Measurements from ENCODE around the gene CAPN2. TPM values are rescaled to one million over a fixed set of nuclear protein-coding genes. Genes with fewer than 3 reads are reported as not detected.

Gene CAPN2
- polyA plus RNA-seq (2013, experiment 1 of 2; ENCODE audit: insufficient read length): 336 TPM
- 330 TPM for polyA plus RNA-seq (2013, experiment 2 of 2; ENCODE audit: insufficient read length)

DNA sequence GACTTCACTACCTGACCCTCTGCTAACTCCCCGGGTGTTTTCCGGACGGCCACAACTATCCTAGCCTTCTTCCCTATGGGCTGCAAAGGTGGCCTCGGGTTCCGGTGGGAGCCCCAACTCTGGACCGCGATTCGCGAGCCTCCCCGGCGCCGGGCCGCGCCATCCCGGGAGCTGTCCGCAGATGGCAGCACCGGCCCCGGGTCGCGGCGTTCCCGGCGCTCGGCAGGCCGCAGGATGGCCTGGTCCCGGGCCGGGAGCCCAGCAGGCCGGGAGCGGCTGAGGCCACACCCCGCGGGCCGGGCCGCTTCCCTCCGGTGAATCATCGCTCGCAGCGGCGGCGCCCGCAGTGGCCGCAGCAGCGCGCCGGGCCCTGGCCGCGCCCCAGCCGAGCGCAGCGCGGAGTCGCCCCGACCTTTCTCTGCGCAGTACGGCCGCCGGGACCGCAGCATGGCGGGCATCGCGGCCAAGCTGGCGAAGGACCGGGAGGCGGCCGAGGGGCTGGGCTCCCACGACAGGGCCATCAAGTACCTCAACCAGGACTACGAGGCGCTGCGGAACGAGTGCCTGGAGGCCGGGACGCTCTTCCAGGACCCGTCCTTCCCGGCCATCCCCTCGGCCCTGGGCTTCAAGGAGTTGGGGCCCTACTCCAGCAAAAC lies at the start of gene CAPN2:
Gene CAPN2 (plus strand): TSS at position 346 of the 656 bp plus-strand sequence. CDS start 102 bp downstream, at position 448.
- peak; percentile 89 for DNase-seq

DNA sequence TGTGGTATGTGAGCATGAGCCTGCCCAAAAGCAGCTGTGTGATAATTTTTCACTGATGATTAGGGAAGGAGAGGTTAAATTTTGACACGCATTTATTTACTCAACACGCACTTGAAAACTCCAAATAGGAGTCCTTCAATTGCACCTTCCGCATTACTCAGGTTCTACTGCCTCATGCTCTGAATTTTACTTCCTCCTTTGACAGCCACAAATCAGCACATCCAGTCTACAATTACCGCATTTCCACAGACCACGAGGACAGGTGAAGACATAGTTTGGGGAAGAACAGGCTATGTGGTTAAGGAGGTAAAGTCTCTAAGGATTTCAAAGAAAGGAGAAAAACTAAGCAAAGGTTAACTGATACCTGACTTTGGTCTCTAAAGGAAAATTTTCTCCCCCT lies 49.4 kb upstream of the CAPN2 start:
- DNase-seq: no peak

DNA sequence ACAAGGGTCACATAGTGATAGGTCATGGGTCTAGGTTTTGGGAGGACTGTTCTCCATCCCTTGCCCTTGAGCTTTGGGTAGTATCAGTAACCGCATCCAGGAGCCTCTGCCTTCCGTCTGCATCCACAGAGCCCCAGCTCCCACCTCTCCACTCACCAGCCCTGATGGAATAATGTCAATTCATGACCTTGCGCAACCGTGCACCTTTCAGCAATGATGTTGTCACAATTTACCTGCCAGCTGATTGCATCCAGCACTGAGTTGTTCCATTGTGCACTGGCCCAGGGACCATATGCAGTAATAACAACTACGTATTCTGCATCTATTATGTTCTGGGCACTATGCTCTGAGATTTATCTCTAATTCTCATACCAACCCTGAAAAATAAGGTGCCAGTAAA lies 48.2 kb upstream of the CAPN2 start:
- DNase-seq: no peak

DNA sequence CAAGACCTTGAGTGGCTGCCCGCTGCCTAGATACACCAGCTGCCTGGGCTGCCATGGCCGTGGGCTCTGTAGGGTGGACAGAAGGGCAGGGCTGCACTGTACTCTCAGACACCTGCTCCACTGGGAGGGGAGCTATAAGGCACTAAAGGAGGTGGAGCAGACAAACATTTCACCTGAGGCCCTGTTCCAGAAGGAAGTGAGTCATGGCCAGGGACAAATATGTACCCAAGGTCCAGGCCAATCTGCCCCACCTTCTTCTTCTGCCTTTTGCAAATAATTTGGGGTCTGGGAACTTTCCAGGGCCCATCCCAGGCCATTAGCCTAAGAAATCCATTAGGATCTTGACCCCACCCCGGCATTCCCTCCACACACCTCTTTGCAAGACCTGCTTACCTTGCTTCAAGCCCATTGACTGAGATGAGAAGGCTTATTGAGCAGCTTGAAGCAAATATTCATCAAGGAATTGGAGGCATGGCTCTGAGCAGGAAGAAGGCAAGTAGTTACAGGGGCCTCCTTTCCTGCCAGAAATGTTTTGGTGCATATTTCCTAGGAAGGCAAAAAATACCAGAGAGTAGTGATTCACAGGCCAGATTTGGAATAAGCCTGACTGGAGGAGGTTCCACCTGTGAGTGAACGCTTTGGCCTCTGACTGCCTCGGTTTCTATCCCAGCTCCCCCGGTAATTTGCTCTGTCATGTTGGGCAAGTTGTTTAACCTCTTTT lies 46.6 kb upstream of the CAPN2 start, which contains the start of gene CAPN8:
Gene CAPN8 (minus strand): TSS at position 110 of the 721 bp plus-strand sequence. CDS start 55 bp downstream, at position 55.
- DNase-seq: no peak

DNA sequence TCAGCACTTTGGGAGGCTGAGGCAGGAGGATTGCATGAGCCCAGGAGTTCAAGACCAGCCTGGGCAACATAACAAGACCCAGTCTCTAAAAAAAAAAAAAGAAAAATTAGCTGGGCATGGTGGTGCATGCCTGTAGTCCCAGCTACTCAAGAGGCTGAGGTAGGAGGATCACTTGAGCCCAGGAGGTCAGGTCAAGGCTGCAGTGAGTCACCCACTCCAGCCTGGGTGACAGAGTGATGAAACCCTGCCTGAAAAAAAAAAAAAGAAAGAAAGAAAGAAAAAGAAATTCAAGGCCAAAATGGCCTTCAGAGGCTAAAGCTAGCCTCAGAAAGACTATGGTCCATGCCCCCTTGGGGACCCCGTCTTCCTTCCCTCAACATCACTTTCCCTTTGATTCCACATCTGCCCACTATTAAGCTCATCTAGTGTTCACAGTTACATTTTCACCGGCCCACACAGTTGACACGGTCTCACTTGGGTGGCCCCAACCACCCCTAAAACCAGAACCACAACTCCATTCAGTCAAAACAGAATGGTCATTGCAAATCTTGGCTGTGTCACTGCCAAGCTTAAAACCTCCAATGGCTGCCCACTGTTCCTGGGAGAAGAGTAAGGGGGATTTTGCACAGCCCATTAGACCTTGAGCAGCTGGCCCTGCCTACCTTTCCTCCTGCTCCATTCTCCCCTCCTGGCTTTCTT lies 44.7 kb upstream of the CAPN2 start:
- DNase-seq: no peak

DNA sequence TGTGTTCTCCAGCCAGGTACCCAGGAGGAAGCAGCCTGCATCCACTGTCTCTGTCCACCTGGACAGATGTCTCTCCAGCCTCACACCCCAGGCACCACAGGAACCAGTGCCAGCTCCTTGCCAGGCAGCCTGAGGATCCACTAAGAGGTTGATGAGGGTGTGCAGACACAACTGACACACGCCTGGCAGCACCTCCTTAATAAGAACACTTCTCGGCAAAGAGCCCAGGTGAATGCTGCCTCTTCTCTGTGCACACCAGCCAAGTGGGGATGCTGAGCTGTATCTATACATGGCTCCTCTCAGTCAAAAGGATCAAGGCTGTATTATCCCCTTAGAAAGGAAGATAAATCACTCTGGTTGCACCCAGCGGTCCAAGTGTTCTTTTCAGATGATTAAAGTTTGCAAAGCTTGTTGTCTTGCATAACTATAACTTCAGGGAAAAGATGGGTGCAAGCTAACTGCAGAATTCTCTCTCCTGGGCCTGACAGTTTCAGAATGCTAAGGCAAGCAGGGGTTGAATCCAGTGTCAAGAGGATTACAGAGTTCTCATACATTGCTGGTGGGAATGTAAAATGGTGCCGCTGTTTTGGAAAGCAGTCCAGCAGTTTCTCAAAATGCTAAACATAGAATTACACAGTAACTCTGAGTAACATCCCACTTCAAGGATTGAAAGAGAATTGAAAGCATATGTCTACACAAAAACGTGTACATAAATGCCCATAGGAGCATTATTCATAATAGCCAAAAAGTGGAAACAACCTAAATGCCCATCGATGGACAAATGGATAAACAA lies 43.1 kb upstream of the CAPN2 start:
- no peak for DNase-seq

DNA sequence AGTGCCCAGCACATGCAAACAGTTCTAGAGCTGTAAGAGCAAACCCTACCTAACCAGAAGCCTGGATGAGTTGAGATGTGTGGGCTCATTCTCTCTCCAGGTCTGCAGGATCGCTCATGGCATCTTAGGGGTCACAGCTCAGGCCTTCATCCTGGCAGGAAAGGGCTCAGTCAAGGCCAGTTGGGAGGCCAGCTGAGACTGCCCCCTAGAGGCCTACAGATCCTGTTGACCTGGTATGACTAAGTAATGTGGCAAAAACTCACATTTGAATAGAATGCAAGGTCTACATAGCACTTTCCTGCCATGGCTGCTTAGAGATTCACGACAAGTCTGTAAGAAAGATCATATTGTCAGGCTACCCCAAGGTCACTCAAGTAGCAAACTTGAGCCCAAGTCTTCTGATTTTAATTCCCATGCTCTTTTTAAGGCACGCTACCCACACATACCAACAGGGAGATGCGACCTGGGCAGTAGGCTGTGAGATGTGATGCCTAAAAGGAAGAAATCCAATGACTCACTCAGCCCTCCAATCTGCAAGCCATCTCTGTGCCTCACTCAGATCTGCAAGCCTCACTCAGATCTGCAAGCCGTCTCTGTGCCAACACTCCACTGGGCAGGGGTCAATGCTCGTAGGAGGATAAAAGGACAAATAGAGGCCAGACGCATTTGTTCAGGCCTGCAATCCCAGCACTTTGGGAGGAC lies 41.7 kb upstream of the CAPN2 start:
- peak; percentile 44 for DNase-seq

DNA sequence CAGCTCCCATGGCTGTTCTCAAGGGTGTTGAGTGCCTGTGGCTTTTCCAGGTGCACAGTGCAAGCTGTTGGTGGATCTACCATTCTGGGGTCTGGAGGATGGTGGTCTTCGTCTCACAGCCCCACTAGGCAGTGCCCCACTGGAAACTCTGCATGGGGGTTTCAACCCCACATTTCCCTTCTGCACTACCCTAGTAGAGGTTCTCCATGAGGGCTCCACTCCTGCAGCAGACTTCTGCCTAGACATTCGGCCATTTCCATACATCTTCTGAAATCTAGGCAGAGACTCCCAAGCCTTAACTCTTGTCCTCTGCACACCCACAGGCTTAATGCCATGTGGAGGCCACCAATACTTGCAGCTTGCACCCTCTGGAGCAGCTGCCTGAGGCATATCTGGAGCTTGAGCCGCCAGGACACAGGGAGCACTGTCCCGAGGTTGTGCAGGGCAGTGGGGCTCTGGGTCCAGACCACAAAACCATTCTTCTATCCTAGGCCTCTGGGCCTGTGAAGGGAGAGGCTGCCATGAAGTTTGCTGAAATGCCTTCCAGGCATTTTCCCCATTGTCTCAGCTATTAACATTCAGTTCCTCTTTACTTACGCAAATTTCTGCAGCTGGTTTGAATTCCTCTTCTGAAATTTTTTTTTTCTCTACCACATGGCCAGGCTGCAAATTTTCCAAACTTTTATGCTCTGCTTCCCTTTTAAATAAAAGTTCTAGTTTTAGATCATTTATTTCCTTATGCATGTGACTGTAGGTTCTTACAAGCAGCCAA lies 38.0 kb upstream of the CAPN2 start:
- no peak for DNase-seq

DNA sequence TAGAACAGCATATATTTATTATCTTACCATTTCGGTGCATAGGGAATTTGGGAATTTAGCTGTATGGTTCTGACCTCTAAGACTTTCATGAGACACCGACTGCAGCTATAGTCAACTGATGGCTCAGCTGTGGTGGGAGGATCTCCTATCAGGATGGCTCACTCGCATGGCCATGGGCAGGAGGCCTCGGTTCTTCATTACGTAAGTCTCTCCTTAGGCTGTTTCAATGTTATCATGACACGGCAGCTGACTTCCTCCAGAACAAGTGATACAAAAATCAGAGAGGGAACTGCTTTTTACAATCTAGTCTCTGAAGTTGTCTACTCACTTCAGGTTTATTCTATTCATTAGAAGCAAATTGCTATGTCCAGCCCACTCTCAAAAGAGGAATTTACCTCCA lies 33.5 kb upstream of the CAPN2 start:
- no peak for DNase-seq

DNA sequence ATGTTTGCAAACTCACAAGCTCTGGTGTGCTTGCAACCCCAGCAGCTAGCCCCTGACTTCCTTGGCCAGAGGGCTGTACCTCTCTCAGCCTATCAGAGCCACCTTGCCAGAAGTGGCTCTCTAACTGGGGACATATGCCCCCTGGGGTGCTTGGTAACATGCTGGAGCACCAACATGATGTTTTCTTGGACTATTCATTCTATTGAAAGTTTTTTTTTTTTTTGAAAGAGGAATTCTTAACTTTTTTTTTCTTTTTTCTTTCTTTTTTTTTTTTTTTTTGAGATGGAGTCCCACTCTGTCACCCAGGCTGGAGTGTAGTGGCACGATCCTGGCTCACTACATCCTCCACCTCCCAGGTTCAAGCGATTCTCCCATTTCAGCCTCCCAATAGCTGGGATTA lies 32.2 kb upstream of the CAPN2 start:
- DNase-seq: no peak

DNA sequence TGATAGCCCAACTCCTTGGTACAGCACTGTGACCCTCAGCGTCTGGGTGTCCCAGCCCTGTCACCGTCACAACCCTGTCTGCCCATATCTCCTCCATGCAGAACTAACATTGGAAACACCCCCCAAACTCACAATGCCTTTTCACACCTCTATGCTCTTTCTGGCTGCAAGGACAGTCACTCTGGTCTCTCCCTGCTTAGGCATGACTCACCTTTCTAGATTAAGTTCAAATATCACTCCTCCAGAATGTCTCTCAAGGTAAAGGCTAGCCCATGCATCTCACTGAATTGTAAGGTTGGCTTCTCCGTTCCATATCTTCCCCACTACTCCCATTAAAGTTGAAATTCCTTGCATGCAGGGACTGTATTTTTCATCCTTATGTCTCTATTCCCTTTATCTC lies 29.8 kb upstream of the CAPN2 start:
- no peak for DNase-seq

DNA sequence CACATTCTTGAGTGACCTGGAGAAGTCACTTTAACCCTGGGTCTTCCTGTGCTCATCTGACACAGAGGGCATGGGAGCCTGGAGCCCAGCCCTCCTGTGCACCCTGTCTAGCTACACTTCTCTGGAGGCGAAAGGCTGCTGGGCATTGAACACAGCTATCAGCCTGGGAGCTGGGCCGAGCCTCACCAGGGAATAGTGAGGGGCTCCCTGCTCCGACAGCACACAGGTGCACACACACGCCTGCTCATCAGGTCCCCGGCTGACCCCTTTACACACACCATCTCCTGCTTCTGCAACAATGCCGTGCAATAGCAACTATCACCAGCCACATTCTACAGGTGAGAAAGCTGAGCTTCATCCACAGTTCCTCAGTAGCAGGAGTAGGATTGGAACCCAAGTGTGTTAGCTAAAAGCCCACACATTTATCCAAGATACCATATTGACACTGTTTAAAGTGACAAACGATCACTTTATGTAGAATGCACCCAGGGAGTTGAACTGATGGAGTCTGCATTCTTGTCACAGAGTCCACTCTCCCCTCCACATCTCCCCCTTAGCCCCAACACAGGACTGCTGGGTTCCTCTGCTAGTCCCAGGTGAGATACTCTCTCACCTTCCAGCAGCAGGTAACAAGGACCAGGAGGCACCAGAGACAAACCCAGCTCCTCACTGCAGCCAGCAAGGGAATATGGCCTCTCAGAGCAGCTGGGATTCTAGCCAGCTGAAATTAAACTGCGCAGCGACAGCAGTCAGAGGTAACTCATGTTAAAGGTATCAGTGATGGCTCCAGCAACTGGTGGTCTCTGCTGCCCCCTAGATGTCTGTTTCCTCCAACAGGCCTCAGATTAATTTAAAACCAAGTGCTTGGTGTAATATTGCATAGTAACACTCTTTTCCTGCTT lies 28.5 kb upstream of the CAPN2 start:
- DNase-seq: peak; percentile 36

DNA sequence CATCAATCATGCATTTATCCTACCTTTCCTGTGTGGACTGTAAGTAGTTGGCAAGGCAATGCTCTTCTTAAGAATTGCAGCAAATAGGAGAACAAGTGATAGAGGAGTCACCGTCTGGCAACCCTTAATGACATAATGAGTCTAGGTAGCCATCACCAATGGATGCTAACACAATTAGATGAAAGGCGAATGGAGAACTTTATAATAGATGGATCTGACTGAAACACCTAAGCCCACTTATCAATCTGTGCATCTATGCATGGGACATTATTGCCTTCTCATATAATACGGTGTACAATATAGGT lies 27.9 kb upstream of the CAPN2 start:
- no peak for DNase-seq

DNA sequence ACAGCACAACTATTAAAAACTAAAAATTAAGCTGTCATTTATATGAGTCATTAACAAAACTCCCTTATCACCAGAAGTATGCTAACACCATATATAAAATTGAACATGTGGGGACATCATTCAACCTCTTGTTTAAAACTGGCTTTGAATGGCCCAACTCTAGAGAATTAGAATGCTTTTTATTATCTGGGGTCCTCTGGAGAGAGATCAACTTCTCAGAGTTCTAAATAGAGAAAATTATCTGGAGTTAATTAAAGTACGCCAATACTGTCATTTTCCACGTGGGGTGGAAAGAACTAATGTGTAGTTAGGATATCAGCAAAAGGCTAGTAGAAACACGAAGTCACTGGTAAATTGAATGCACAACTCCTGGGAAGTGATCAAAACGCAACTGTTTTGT lies 21.2 kb upstream of the CAPN2 start:
- no peak for DNase-seq

DNA sequence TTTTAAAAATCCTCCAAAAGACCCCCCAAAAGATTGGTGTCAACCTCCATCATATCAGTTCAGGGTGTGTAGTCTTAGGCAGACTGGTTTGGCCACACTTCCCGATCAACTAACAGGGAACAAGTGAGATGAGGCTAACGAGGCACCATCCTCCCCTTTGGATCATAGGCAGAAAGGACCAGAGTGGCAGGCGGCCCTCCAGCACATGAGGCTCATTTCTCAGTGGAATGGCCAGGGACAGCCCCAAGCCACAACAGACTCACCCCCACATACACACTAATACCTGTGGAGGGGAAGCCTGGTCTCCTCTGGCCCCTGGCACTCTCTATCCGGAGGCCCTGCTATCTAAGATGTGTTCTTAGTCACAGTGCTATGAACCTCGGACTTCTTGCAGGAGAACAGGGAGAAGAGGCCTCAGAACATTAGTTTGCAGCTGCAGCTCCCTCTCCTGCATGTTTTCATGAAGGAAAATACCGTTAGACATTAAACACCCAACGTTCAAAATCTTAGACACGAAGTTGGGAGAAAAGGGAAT lies 17.3 kb upstream of the CAPN2 start:
- DNase-seq: no peak

DNA sequence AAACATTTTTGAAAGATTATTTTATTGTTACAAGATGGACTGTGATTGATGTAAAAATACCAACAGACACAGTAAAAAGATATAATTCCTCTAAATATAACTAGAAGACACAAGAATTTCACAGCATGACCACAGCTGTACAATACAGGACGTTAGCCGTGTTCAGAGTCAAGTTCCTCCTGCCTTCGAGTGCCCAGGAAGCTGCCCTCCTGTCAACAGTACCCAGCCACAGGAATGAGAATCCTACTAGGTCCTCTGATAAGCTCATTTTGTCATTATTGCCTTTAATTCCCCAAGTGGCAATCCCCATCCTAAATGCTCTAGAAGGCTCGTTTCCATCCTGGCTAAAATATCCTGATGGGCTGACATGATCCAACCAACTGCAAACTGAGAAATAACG lies 16.4 kb upstream of the CAPN2 start:
- DNase-seq: no peak

DNA sequence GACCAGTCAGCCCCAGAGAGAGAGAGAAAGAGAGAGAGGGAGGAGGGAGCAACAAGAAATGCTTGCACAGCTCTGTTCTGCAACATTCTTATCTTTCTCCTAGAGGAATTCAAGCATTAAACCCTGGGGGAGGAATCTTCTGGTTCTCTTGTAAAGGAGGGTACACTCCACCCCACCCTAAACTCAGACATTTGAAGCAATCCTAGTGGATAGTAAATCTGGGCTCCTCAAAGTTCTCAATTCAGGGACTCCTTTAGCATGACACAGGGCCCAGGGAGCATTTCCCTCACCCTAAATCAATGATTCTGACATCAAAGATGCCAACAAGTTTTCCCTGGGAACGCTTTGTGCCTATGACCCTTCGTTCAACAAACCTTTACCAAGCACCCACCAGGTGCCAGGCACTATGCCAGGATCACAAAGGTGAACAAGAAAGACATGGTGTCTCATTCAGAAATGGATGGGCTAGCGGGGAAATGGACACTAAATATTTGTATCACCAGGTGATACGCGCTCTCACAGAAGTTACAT lies 11.9 kb upstream of the CAPN2 start:
- peak; percentile 73 for DNase-seq

DNA sequence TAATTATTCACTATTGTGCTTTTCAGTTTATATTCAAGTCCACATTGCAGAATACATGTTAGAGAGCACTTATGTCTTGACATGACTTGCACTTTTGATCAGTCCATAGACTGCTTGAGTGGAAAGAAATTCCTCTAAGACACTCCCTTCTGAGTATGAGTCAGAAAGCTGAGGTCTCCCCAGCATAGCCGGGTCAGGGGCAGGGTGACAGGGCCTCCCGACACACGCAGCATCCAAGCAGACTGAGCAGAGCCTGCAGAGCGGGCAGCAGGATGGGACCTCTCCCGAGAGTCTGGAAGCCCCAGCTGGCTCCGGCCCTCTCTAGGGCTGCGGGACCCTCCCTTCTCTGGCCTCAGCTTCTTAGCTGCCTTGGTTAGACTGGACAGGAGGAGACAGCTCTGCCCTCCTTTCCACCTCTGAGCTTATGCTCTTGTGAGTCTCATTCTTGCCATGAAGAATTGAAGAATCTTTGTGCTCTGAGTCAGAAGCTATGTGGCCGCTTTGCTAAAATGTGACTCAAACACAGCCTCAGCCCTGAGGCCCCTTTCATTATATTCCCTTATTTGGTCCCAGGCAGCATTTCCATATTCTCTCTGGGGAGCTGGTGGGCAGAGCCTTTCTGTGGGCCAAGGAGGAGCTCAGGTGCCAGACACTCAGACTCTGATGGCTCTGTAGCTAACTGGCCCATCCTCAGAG lies 11.2 kb upstream of the CAPN2 start:
- peak; percentile 99 for DNase-seq

Measured in fibroblast of skin of abdomen (primary cell).